K562 (cell line): Measurements from ENCODE around the gene NME2. TPM values are rescaled to one million over a fixed set of nuclear protein-coding genes. Genes with fewer than 3 reads are reported as not detected.
A peak's percentile ranks its signal among the peaks of the same experiment; 100 is the strongest.

ENCODE experiments used
- ATAC-seq: fragments of 200-7000 bp; cut with Tn5 transposase; 3 replicates; pipeline ENCODE4 v1.9.1; 2020; ENCODE audit warnings: moderate library complexity
- BruUV-seq: library from RNA; stranded (reverse); fragments of 400-500 nt; replicated peaks from 2 replicates; lab custom pipeline; 2021; lab: Mats Ljungman, UMichigan
- CTCF ChIA-PET: fragments of 300-600 bp; formaldehyde crosslinking; extraction: SDS; loops from one replicate; lab custom pipeline; 2021; ENCODE audit warnings: low intra/inter-chr PET ratio; lab: Yijun Ruan, JAX
- POLR2A ChIA-PET: fragments of 300-600, 350-650 bp; sonication (Branson Sonifier 250); formaldehyde crosslinking; extraction: SDS; loops from one replicate; lab custom pipeline; 2021; ENCODE audit warnings: antibody characterized with exemption, inconsistent platforms; lab: Yijun Ruan, JAX
- DNase-seq, 4 experiments: peaks; one replicate each; pipeline versions ENCODE4 v3.0.0 to v3.0.0-alpha.2; 2011 to 2018; ENCODE audit warnings: low spot score in 3 of 4, mixed read lengths in 3 of 4; ENCODE audit errors: extremely low read depth in 1 of 4
- FAIRE-seq: peaks from 2 replicates; lab custom pipeline; 2011; peaks lifted over from hg19 to GRCh38; lab: Jason Lieb, UNC
- H2AFZ ChIP-seq: 2 replicates; pipeline ENCODE4 v1.6.0; 2011; ENCODE audit warnings: low read depth, low read length, control low read depth, inconsistent platforms
- H3K27ac ChIP-seq: fragments of 200-600 bp; 3 replicates; pipeline ENCODE4 v1.8.0; 2011; ENCODE audit warnings: low read depth, mild to moderate bottlenecking, control low read depth, inconsistent platforms, low read length, moderate library complexity, mixed read lengths; ENCODE audit errors: extremely low read depth
- H3K27me3 ChIP-seq, 2 experiments: fragments of 300-600 bp in 1 of 2; 2 replicates in 1 of 2; 3 replicates in 1 of 2; pipeline versions ENCODE4 v1.6.0 to v1.8.0; 2011; ENCODE audit warnings: inconsistent platforms in 2 of 2, low read length in 2 of 2, mild to moderate bottlenecking in 1 of 2, mixed read lengths in 1 of 2, moderate library complexity in 1 of 2; ENCODE audit not compliant: control insufficient read depth in 2 of 2, insufficient read depth in 2 of 2
- H3K36me3 ChIP-seq: fragments of 300-600 bp; 3 replicates; pipeline ENCODE4 v1.8.0; 2011; ENCODE audit warnings: mild to moderate bottlenecking, low read length, inconsistent platforms; ENCODE audit not compliant: control insufficient read depth, insufficient read depth
- H3K4me1 ChIP-seq, 2 experiments: fragments of 200-600 bp in 1 of 2; replicated peaks in 1 of 2; 2 replicates in 1 of 2; 3 replicates in 1 of 2; pipeline versions ENCODE4 v1.5.1 to v1.8.0; 2011; ENCODE audit warnings: inconsistent platforms in 2 of 2, low read length in 2 of 2, mild to moderate bottlenecking in 1 of 2, mixed read lengths in 1 of 2, moderate library complexity in 1 of 2; ENCODE audit not compliant: control insufficient read depth in 2 of 2, insufficient read depth in 2 of 2
- H3K4me2 ChIP-seq: 2 replicates; pipeline ENCODE4 v1.6.1; 2011; ENCODE audit warnings: low read length, control low read depth, inconsistent platforms, mixed read lengths; ENCODE audit not compliant: insufficient read depth
- H3K4me3 ChIP-seq: fragments of 200-600 bp; sonication (generic), shearing (Covaris generic); 2 replicates; pipeline ENCODE4 v1.5.1; 2016; ENCODE audit warnings: control low read depth, inconsistent platforms
- H3K79me2 ChIP-seq: fragments of 200-600 bp; 3 replicates; pipeline ENCODE4 v1.8.0; 2011; ENCODE audit warnings: low read length, inconsistent platforms; ENCODE audit not compliant: control insufficient read depth, insufficient read depth
- H3K9ac ChIP-seq, 2 experiments: 2 replicates each; pipeline versions ENCODE4 v1.6.0 to v1.6.1; 2011; ENCODE audit warnings: low read depth in 2 of 2, low read length in 2 of 2, control low read depth in 1 of 2, inconsistent platforms in 1 of 2, mild to moderate bottlenecking in 1 of 2, mixed read lengths in 1 of 2; ENCODE audit not compliant: insufficient read depth in 1 of 2
- H3K9me1 ChIP-seq: one replicate; pipeline ENCODE4 v1.6.0; 2011; ENCODE audit warnings: inconsistent platforms, mild to moderate bottlenecking, low read length, moderate library complexity; ENCODE audit not compliant: control insufficient read depth, insufficient read depth
- H3K9me3 ChIP-seq: replicated peaks from 2 replicates; pipeline ENCODE4 v1.5.1; 2011; ENCODE audit warnings: low read depth, low read length, inconsistent platforms; ENCODE audit not compliant: control insufficient read depth, insufficient read depth
- H4K20me1 ChIP-seq: replicated peaks from 2 replicates; pipeline ENCODE4 v1.6.1; 2011; ENCODE audit warnings: low read length, inconsistent platforms, mixed read lengths; ENCODE audit not compliant: control insufficient read depth, insufficient read depth
- ETV1 ChIP-seq: fragments of 450-650 bp; conservative IDR thresholded peaks from 2 replicates; pipeline ENCODE4 v1.6.1; 2016; ENCODE audit warnings: missing genetic modification characterization, control low read depth, low read depth, missing compliant biosample characterization
- GTF2A2 ChIP-seq: IDR thresholded peaks from 2 replicates; pipeline ENCODE4 v1.6.1; 2016; ENCODE audit warnings: mild to moderate bottlenecking, missing genetic modification characterization, missing compliant biosample characterization
- HDAC1 ChIP-seq, 2 experiments: fragments of 450-650 bp; IDR thresholded peaks; 2 replicates each; pipeline ENCODE4 v1.6.1; 2016 to 2017; ENCODE audit warnings: inconsistent platforms in 1 of 2, mild to moderate bottlenecking in 1 of 2, moderate library complexity in 1 of 2
- JUN ChIP-seq, 2 experiments: sonication (generic) in 1 of 2; formaldehyde crosslinking in 1 of 2; IDR thresholded peaks; 2 replicates each; pipeline versions ENCODE4 v1.6.1 to v1.8.0; 2012 to 2022; ENCODE audit warnings: borderline replicate concordance in 2 of 2, mild to moderate bottlenecking in 2 of 2, improper control_type of control experiment in 1 of 2, low read depth in 1 of 2, low read length in 1 of 2, missing genetic modification reagents in 1 of 2
- RBBP5 ChIP-seq: fragments of 200-600 bp; sonication (generic); IDR thresholded peaks from 2 replicates; pipeline ENCODE4 v1.6.1; 2012; ENCODE audit warnings: borderline replicate concordance, mild to moderate bottlenecking, low read length, control low read depth, inconsistent platforms; ENCODE audit not compliant: insufficient read depth, poor library complexity, severe bottlenecking
- SIN3A ChIP-seq, 2 experiments: fragments of 150-350 bp in 1 of 2; IDR thresholded peaks; 2 replicates each; pipeline ENCODE4 v1.6.1; 2011 to 2016; ENCODE audit warnings: borderline replicate concordance in 2 of 2, low read depth in 2 of 2, low read length in 2 of 2, mild to moderate bottlenecking in 2 of 2, moderate library complexity in 2 of 2; ENCODE audit not compliant: control insufficient read depth in 1 of 2
- TAF1 ChIP-seq: IDR thresholded peaks from 2 replicates; pipeline ENCODE4 v1.6.1; 2011; ENCODE audit warnings: mild to moderate bottlenecking, low read length, moderate library complexity; ENCODE audit not compliant: insufficient read depth, control insufficient read depth, severe bottlenecking; ENCODE audit errors: extremely low read depth
- ZNF699 ChIP-seq: fragments of 250-450 bp; sonication (Bioruptor Pico); IDR thresholded peaks from 2 replicates; pipeline ENCODE4 v1.8.0; 2021; ENCODE audit warnings: mild to moderate bottlenecking, moderate library complexity; ENCODE audit not compliant: insufficient replicate concordance
- WGBS: fragments of 100-300 bp; shearing (Covaris generic); methylation state at CpG from one replicate; pipeline ENCODE4 v1.1.6; 2016; ENCODE audit warnings: low coverage, mixed read lengths; ENCODE audit not compliant: insufficient coverage; ENCODE audit errors: missing lambda C conversion rate; 5-methylcytosine and 5-hydroxymethylcytosine counted together
- in situ Hi-C: fragments of 300-500 bp; cut with MboI; formaldehyde crosslinking; loops from 4 replicates; pipeline ENCODE4 v1.15.0; 2018; ENCODE audit warnings: inconsistent platforms, mixed read lengths
- intact Hi-C: fragments of 100-400 bp; cut with micrococcal nuclease; formaldehyde crosslinking; loops from 2 replicates; pipeline ENCODE4 v1.14.2; 2022
- polyA plus RNA-seq, 8 experiments: library from polyadenylated mRNA; depleted of rRNA in 4 of 8; stranded (reverse) in 5 of 8; unstranded in 3 of 8; fragments of >200 nt; fragmentation: Nextera tagmentation in 2 of 8; fragmentation: Illumina TruSeq in 1 of 8; extraction: Ambion mirVana in 2 of 8; extraction: Trizol in 1 of 8; gene quantifications; 2 replicates each; pipeline versions ENCODE4 v1.2.1 to v1.2.3, GENCODE V29; 2011 to 2014; ENCODE audit warnings: inconsistent platforms in 1 of 8, missing spikeins in 1 of 8
- total RNA-seq, 7 experiments: library from RNA; depleted of rRNA in 6 of 7; stranded (reverse); fragments of >200 nt in 6 of 7; fragmentation: Illumina TruSeq in 2 of 7; extraction: Trizol in 2 of 7; gene quantifications; 2 replicates each; pipeline versions ENCODE4 v1.2.1 to v1.2.3, GENCODE V29; 2011 to 2021; ENCODE audit warnings: low replicate concordance in 1 of 7
- TF ChIP-seq, protein P1 (sequence below): fragments of 450-650 bp; IDR thresholded peaks from 2 replicates; pipeline ENCODE4 v1.6.1; 2016; ENCODE audit warnings: antibody characterized with exemption
- TF ChIP-seq, protein P2 (sequence below), 2 experiments: IDR thresholded peaks; 2 replicates each; pipeline ENCODE4 v1.6.1; 2012; ENCODE audit warnings: improper control_type of control experiment in 2 of 2, low read depth in 2 of 2, low read length in 2 of 2, borderline replicate concordance in 1 of 2
- TF ChIP-seq, protein P3 (sequence below): sonication (generic); formaldehyde crosslinking; IDR thresholded peaks from 2 replicates; pipeline ENCODE4 v1.8.0; 2022; ENCODE audit warnings: mild to moderate bottlenecking, missing genetic modification reagents

NME2 gene
- total and polyA plus RNA-seq, 9 of the 15 experiments (the other 6 are each of a cell fraction or from before 2014, with no cell fraction given) = 684 to 1,202 (median 924) TPM

DNA sequence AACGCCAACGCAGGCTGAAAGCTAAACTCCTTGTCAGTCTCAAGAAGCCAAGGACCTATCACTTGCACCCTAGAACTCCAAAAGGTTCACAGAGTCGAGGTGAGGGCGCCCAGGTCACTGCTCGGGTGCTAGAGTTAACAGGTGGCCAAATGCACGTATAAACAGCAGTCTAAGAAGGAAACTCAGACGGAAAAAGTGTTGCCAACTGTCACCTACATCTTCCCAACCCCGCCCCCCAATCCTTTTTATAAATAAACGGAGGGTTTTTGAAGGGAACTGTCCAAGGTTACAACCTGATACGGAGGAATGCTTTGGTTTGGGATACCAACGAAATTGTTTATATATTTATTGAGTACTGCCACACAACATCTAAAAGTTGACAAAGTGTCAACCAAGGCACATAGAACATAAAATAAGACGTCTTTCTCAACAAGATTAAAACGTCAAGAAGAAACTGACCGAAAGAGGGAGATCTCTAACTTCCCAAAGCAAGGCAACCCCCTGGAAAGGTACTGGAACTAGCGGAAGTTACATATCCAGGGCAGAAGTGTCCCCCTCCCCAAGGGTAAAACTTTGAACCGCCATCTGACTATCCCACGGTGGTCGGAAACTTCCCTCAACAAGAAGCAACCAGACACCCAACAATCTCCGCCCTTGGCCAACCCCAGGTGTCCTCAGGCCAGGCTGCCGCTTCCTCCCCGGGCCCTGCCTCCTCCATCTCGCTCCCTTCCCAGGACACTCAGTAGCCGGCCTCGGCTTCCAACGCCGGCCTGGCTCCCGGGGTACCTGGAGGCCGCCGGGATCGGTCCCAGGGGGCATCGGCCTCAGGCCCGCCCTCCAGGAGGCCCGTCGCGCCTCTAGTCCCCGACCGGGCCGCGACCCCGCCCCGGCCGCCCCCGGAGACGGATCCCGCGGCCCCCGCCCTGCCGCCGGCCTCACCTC lies 46.5 kb upstream of the NME2 start (continued):
- TF ChIP-seq ETV1 (peak; percentile 66; the same call in 1 of the 2 replicates), SIN3A (IDR thresholded peaks at IDR 0.05; ENCODE audit: borderline replicate concordance in 2 of 2, control insufficient read depth in 1 of 2, low read depth in 2 of 2, low read length in 2 of 2) (peak; percentile 75 to 84; a peak in 3 of 4 replicates), ZNF699 (CRISPR knock-in tag) (no peak)

DNA sequence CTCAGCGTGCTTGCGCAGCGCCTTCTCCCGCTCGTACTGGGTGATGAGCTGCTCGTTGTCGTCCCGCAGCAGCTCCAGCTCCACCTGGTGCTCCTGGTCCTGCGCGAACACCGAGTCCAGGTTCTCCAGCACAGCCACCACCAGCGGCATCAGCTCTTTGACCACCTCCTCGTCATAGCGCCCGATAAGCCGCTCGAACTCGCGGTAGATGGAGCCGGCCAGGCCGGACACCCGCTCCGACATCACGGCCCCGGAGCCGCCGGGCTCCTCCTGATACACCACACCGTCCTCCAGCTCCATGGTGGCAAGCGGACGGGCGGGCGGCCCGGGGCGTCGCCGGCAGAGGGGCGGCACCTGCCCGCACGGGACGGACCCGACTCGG lies 45.9 kb upstream of the NME2 start:
- peaks cover 55% of the 10 kb centered on the region for H3K79me2 ChIP-seq
- FAIRE-seq = no peak
- no peaks in the 10 kb centered on the region for H3K27me3 ChIP-seq
- peak; percentile 59 for ATAC-seq
- H2AFZ ChIP-seq = peak overlapping the region; percentile 66; the same call in 1 of the 2 replicates
- no peaks in the 10 kb centered on the region for H3K9me3 ChIP-seq
- no TSS peak for BruUV-seq
- peak overlapping the region; percentile 96 for H3K27ac ChIP-seq
- DNase-seq = peak in 3 of 4 experiments; percentile 46 to 54 (median 49)
- peak overlapping the region; percentile 84 to 100 for H3K9ac ChIP-seq
- in situ Hi-C loops = no loop called here
- H3K9me1 ChIP-seq = no peaks in the 10 kb centered on the region
- intact Hi-C loops = no loop called here
- WGBS = 4% methylated on average over 32 of the region's 42 CpGs
- H3K4me2 ChIP-seq = peak overlapping the region; percentile 88
- H4K20me1 ChIP-seq = peaks cover 21% of the 10 kb centered on the region; the same call in 1 of the 2 replicates
- peaks cover 12 to 25% of the 10 kb centered on the region in 2 experiments for H3K4me1 ChIP-seq
- peaks cover 11% of the 10 kb centered on the region; the same call in 2 of the 3 replicates for H3K36me3 ChIP-seq
- CTCF ChIA-PET = interaction anchor here (1.1 to 2.2 kb wide), 2 partner anchors 32 to 64 kb away, joined by 3 to 14 read pairs; partner anchors contain the start of gene NME1
- POLR2A ChIA-PET = interaction anchor here (0.6 to 2.3 kb wide), 10 partner anchors 8 to 185 kb away, joined by 3 to 8 read pairs (median 4); partner anchors contain the start of gene NME1
- peak overlapping the region; percentile 97 for H3K4me3 ChIP-seq
- TF ChIP-seq, protein P1, sequence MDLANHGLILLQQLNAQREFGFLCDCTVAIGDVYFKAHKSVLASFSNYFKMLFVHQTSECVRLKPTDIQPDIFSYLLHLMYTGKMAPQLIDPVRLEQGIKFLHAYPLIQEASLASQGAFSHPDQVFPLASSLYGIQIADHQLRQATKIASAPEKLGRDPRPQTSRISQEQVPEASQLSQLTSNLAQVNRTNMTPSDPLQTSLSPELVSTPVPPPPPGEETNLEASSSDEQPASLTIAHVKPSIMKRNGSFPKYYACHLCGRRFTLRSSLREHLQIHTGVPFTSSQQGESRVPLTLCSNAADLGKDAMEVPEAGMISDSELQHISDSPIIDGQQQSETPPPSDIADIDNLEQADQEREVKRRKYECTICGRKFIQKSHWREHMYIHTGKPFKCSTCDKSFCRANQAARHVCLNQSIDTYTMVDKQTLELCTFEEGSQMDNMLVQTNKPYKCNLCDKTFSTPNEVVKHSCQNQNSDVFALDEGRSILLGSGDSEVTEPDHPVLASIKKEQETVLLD = no peak
- TF ChIP-seq, protein P2, sequence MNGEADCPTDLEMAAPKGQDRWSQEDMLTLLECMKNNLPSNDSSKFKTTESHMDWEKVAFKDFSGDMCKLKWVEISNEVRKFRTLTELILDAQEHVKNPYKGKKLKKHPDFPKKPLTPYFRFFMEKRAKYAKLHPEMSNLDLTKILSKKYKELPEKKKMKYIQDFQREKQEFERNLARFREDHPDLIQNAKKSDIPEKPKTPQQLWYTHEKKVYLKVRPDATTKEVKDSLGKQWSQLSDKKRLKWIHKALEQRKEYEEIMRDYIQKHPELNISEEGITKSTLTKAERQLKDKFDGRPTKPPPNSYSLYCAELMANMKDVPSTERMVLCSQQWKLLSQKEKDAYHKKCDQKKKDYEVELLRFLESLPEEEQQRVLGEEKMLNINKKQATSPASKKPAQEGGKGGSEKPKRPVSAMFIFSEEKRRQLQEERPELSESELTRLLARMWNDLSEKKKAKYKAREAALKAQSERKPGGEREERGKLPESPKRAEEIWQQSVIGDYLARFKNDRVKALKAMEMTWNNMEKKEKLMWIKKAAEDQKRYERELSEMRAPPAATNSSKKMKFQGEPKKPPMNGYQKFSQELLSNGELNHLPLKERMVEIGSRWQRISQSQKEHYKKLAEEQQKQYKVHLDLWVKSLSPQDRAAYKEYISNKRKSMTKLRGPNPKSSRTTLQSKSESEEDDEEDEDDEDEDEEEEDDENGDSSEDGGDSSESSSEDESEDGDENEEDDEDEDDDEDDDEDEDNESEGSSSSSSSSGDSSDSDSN (IDR thresholded peaks at IDR 0.05; ENCODE audit: borderline replicate concordance in 1 of 2, low read depth in 2 of 2, low read length in 2 of 2) = 0 out of 4 replicates have a peak, but pooled peaks of 1 of the 2 experiments have one; percentile 81
- peak; percentile 23 for TF ChIP-seq RBBP5
- TF ChIP-seq TAF1 = peak; percentile 10
- TF ChIP-seq HDAC1 (IDR thresholded peaks at IDR 0.05) = peak in 1 of 2 experiments; percentile 42; a peak in 1 of 4 replicates
- TF ChIP-seq, protein P3, sequence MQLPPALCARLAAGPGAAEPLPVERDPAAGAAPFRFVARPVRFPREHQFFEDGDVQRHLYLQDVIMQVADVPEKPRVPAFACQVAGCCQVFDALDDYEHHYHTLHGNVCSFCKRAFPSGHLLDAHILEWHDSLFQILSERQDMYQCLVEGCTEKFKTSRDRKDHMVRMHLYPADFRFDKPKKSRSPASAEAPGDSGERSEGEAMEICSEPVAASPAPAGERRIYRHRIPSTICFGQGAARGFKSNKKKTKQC = 0 out of 2 replicates have a peak, but pooled peaks have one; percentile 58
- peak; percentile 57; the same call in 1 of the 2 replicates for TF ChIP-seq GTF2A2
- 0 out of 2 replicates have a peak, but pooled peaks have one; percentile 4 for TF ChIP-seq JUN (IDR thresholded peaks at IDR 0.05; ENCODE audit: borderline replicate concordance, low read depth, low read length)
- TF ChIP-seq JUN (CRISPR knock-in tag; IDR thresholded peaks at IDR 0.05; ENCODE audit: borderline replicate concordance) = peak; percentile 84; the same call in 1 of the 2 replicates
